ENCODE measurements around the gene S100A14. TPM values are rescaled to one million over a fixed set of nuclear protein-coding genes. Genes with fewer than 3 reads are reported as not detected.

The S100A14 gene
- total RNA-seq, 2 donors from 2014 or later = 543 to 565 TPM

DNA sequence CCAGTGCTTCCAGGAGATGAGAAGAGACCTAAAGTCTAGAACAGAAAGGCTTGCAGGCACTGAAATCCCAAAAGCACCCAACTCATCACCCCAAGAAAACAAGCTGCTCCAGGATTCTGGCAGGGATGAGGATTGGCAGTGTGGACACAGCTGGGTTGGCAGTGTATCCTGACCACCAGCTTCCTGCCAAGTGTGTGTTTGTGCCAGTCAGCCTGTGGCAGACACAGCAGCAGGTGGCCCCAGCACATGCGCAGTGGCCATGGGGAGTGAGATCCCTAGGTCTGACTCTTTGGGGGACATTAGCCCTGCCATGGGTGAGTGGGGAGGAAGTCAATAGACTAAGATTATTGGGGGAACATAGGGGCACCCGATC lies 33.7 kb upstream of the S100A14 start:
- peaks cover 4% of the 10 kb centered on the region for H3K36me3 ChIP-seq
- H3K4me1 ChIP-seq = peaks cover 6% of the 10 kb centered on the region
- no peak for DNase-seq
- H3K27me3 ChIP-seq = no peaks in the 10 kb centered on the region
- H3K9me3 ChIP-seq = no peaks in the 10 kb centered on the region
- H3K9ac ChIP-seq (ENCODE audit: low read depth in 2 of 2, low read length in 2 of 2) = no peak overlapping the region
- no peak for TF ChIP-seq CTCF (IDR thresholded peaks at IDR 0.05)
- H3K27ac ChIP-seq = no peak overlapping the region
- H3K4me3 ChIP-seq = no peak overlapping the region
- intact Hi-C loops (cut with DNase I) = no loop called here

- TF ChIP-seq CTCF (IDR thresholded peaks at IDR 0.05) = no peak
- H3K4me3 ChIP-seq = no peak overlapping the region
Observed at GRCh38 chr1:153649137-153649862, 33.2 kb upstream of the S100A14 start.

DNA sequence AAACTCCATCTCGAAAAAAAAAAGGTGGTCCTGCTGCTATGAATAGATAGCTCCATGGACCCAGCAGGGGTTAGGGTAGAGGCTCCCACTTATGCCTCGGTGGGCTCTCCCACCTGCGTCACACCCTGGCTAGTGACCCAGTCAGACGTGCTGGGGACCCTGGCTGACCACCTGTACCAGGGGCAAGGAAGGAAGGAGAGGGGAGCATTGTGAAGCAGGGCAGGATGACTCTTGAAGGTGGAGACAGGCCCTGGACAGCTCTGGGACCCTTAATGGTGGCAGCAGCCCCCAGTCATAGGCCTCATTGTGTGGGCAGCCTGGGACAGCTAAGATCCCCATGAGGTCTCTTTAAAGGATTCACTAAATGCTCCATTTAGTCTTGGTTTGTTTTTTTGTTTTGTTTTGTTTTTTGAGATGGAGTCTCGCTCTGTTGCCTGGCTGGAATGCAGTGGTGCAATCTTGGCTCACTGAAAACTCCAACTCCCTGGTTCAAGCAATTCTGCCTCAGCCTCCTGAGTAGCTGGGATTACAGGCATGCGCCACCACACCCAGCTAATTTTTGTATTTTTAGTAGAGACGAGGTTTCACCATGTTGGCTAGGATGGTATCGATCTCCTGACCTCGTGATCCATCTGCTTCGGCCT lies 32.0 kb upstream of the S100A14 start:
- intact Hi-C loops (cut with DNase I) = no loop called here
- DNase-seq = no peak
- no peak overlapping the region for H3K27ac ChIP-seq

More at GRCh38 chr1:153649137-153649862, 33.2 kb upstream of the S100A14 start:
- Histone ChIP-seq H3K9me3 (no peaks in the 10 kb centered on the region), H3K4me1 (peaks cover 6% of the 10 kb centered on the region), H3K27me3 (no peaks in the 10 kb centered on the region), H3K9ac (ENCODE audit: low read depth in 2 of 2, low read length in 2 of 2) (no peak overlapping the region), H3K36me3 (peaks cover 6% of the 10 kb centered on the region), H3K27ac (no peak overlapping the region)
- intact Hi-C loops (cut with DNase I) = no loop called here
- DNase-seq = no peak

DNA sequence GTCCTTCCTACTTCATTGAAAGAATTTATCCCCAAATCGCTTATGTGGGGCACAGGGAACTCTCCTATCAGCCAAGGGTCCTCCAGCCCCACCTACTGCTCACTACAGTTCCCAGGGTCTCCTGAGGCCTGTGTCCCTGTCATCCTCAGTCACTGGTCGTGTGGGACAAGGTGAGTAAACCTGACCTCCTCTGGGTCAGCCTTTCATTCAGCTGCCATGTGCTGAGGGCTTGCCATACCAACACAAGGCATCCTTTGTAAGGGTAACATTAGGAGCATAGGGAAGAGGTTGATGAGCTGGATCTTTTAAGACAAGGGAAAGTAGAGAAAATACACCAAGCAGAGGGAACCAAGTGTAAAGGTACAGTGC lies 31.2 kb upstream of the S100A14 start:
- H3K9ac ChIP-seq (ENCODE audit: low read depth in 2 of 2, low read length in 2 of 2) = no peak overlapping the region
- intact Hi-C loops (cut with DNase I) = no loop called here
- no peak for TF ChIP-seq CTCF (IDR thresholded peaks at IDR 0.05)
- DNase-seq = no peak
- H3K36me3 ChIP-seq = peaks cover 15% of the 10 kb centered on the region
- no peaks in the 10 kb centered on the region for H3K9me3 ChIP-seq
- no peak overlapping the region for H3K27ac ChIP-seq
- no peak overlapping the region for H3K4me3 ChIP-seq
- H3K27me3 ChIP-seq = no peaks in the 10 kb centered on the region
- no peaks in the 10 kb centered on the region for H3K4me1 ChIP-seq

More for the DNA sequence above, 32.0 kb upstream of the S100A14 start:
- peaks cover 7% of the 10 kb centered on the region for H3K36me3 ChIP-seq
- H3K9me3 ChIP-seq = no peaks in the 10 kb centered on the region
- no peak overlapping the region for H3K4me3 ChIP-seq
- H3K27me3 ChIP-seq = no peaks in the 10 kb centered on the region
- H3K9ac ChIP-seq (ENCODE audit: low read depth in 2 of 2, low read length in 2 of 2) = no peak overlapping the region
- no peak for TF ChIP-seq CTCF (IDR thresholded peaks at IDR 0.05)
- H3K4me1 ChIP-seq = peaks cover 6% of the 10 kb centered on the region

GRCh38 chr1:153646672-153647345 lies 30.7 kb upstream of the S100A14 start:
- Histone ChIP-seq H3K36me3 (peaks cover 20% of the 10 kb centered on the region), H3K4me3 (no peak overlapping the region), H3K9me3 (no peaks in the 10 kb centered on the region), H3K4me1 (no peaks in the 10 kb centered on the region), H3K27ac (no peak overlapping the region), H3K9ac (ENCODE audit: low read depth in 2 of 2, low read length in 2 of 2) (no peak overlapping the region), H3K27me3 (no peaks in the 10 kb centered on the region)
- intact Hi-C loops (cut with DNase I) = no loop called here
- no peak for TF ChIP-seq CTCF (IDR thresholded peaks at IDR 0.05)
- DNase-seq = no peak

All from colonic mucosa (tissue), 4 donors.